RWPE2 (cell line): ENCODE data around the gene MMP21.

Source experiments
- ATAC-seq: fragments of 200-7000 bp; cut with Tn5 transposase; 3 replicates; pipeline ENCODE4 v1.9.1; 2021; ENCODE audit warnings: low read depth
- DNase-seq: peaks from one replicate; pipeline ENCODE4 v3.0.0-alpha.2; 2020; ENCODE audit warnings: low spot score
- H3K27ac ChIP-seq: fragments of 450-650 bp; 2 replicates; pipeline ENCODE4 v1.5.1; 2017; ENCODE audit warnings: mild to moderate bottlenecking; ENCODE audit not compliant: poor library complexity, severe bottlenecking
- H3K27me3 ChIP-seq: fragments of 250-450 bp; sonication (Bioruptor Pico); 2 replicates; pipeline ENCODE4 v1.5.1; 2021; ENCODE audit warnings: mild to moderate bottlenecking, moderate library complexity; ENCODE audit not compliant: insufficient read depth, poor library complexity, severe bottlenecking
- H3K36me3 ChIP-seq: fragments of 250-450 bp; sonication (Bioruptor Pico); 2 replicates; pipeline ENCODE4 v1.5.1; 2020; ENCODE audit warnings: low read depth, mild to moderate bottlenecking, moderate library complexity
- H3K4me1 ChIP-seq: fragments of 250-450 bp; sonication (Bioruptor Pico); 2 replicates; pipeline ENCODE4 v1.5.1; 2021; ENCODE audit warnings: mild to moderate bottlenecking, moderate library complexity; ENCODE audit not compliant: insufficient read depth, poor library complexity, severe bottlenecking
- H3K4me3 ChIP-seq: fragments of 250-450 bp; sonication (Bioruptor Pico); 2 replicates; pipeline ENCODE4 v1.5.1; 2021; ENCODE audit warnings: mild to moderate bottlenecking, moderate library complexity; ENCODE audit not compliant: severe bottlenecking
- H3K9me3 ChIP-seq: fragments of 250-450 bp; sonication (Bioruptor Pico); 2 replicates; pipeline ENCODE4 v1.5.1; 2021; ENCODE audit warnings: mild to moderate bottlenecking, moderate library complexity; ENCODE audit not compliant: severe bottlenecking
- TF ChIP-seq, protein P1 (sequence below): fragments of 450-650 bp; IDR thresholded peaks from one replicate; pipeline ENCODE4 v1.5.1; 2017; ENCODE audit warnings: mild to moderate bottlenecking, moderate library complexity; ENCODE audit not compliant: poor library complexity, severe bottlenecking

Gene MMP21

DNA sequence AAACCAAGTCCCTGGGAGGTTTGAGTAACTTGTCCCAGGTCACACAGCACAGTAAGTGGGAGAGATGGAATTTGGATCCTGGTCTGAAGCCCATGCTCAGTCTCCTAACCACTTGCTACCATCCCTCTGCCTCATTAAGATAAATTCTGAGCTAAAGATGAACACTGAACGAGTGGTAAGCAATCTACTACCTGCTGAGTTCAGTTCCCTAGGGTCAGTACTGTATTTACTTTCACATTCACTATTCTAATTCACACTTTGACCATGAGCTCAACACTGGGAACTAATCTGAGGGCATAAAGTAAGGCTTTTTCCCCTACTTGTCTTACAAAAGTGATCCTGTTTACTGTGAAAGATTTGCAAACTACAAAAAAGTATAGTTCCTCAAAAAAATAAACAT lies 45.1 kb upstream of the MMP21 start:
- ATAC-seq (no peak), DNase-seq (no peak)
- no peaks in the 10 kb centered on the region for H3K27me3 ChIP-seq
- H3K9me3 ChIP-seq, result no peaks in the 10 kb centered on the region
- H3K4me3 ChIP-seq, result no peak overlapping the region
- TF ChIP-seq, protein P1, sequence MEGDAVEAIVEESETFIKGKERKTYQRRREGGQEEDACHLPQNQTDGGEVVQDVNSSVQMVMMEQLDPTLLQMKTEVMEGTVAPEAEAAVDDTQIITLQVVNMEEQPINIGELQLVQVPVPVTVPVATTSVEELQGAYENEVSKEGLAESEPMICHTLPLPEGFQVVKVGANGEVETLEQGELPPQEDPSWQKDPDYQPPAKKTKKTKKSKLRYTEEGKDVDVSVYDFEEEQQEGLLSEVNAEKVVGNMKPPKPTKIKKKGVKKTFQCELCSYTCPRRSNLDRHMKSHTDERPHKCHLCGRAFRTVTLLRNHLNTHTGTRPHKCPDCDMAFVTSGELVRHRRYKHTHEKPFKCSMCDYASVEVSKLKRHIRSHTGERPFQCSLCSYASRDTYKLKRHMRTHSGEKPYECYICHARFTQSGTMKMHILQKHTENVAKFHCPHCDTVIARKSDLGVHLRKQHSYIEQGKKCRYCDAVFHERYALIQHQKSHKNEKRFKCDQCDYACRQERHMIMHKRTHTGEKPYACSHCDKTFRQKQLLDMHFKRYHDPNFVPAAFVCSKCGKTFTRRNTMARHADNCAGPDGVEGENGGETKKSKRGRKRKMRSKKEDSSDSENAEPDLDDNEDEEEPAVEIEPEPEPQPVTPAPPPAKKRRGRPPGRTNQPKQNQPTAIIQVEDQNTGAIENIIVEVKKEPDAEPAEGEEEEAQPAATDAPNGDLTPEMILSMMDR, result no peak
- H3K27ac ChIP-seq, result no peak overlapping the region
- peaks cover 9% of the 10 kb centered on the region for H3K4me1 ChIP-seq
- peaks cover 18% of the 10 kb centered on the region for H3K36me3 ChIP-seq

DNA sequence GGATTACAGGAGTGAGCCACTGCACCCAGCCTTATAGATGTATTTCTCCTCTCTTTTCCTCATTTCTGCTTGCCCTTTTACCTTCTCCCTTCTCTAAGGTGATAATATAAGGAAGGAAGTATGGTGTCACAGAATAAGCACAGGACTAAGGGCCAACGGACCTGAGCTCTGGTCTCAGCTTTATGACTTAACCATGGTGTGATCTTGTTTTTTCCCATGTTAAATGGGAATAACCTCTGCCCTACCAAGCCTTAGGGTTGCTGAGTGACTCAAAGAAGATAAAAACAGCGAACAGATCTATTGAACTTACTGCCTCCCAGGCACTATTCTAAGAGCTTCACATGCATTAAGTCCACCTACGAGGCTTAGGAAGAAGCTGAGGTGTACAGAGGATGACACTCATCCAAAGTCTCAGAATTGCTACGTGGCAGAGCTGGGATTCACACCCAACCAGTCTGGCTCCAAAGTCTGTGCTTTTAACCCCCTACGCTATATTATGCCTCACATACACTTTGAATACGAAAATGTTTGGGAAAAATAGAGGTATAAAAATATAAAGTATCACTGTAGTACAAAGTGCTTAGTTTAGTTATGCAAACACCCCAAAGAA lies 41.8 kb upstream of the MMP21 start:
- no peak for ATAC-seq

DNA sequence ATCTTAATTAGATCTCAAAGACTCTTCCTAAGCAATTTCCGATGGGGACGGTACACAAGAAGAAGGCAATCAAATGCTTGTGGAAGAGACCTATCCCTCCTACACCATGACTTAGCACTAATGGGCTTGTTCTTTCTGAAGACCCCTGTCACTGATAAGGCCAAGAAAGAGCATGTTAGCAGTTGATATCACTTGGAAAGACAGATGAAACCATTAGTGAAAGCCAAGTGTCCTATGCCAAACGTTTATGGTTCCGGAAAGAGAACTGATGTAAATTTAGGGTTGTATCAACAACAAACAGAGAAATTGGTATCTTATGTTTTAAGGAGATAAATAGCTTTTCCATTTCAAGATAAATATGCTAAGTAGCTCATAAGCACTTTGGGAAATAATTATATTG lies 40.9 kb upstream of the MMP21 start:
- no peaks in the 10 kb centered on the region for H3K27me3 ChIP-seq
- no peak for DNase-seq
- peaks cover 37% of the 10 kb centered on the region for H3K36me3 ChIP-seq
- TF ChIP-seq, protein P1, result no peak
- no peak overlapping the region for H3K4me3 ChIP-seq
- no peak for ATAC-seq
- no peaks in the 10 kb centered on the region for H3K9me3 ChIP-seq
- H3K27ac ChIP-seq, result no peak overlapping the region
- no peaks in the 10 kb centered on the region for H3K4me1 ChIP-seq

More for the DNA sequence above, 41.8 kb upstream of the MMP21 start:
- Histone ChIP-seq H3K27ac (no peak overlapping the region), H3K4me3 (no peak overlapping the region), H3K36me3 (peaks cover 28% of the 10 kb centered on the region), H3K9me3 (no peaks in the 10 kb centered on the region), H3K4me1 (no peaks in the 10 kb centered on the region), H3K27me3 (no peaks in the 10 kb centered on the region)
- no peak for DNase-seq
- TF ChIP-seq, protein P1, result no peak

DNA sequence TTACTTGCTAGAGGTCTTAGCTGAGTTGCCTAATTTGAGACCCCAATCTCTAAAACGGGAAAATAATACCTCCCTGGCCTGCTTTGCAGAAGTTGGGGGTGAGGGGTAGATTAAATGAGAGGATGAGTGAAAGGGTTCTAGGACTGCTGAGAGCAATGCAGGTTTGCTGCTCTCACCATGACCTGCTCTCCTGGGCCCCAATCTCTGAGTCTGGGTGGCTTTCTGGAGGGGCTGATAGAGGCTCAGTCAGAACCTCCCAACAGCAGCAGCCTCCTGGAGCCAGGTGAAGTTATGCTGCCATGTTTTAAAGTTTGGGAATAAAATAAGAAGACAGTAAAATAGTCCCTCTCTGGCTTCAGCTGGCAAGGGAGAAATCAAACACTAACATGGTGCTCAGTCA lies 40.1 kb upstream of the MMP21 start:
- Histone ChIP-seq H3K27me3 (no peaks in the 10 kb centered on the region), H3K9me3 (no peaks in the 10 kb centered on the region), H3K4me3 (no peak overlapping the region), H3K36me3 (peaks cover 41% of the 10 kb centered on the region), H3K27ac (no peak overlapping the region), H3K4me1 (no peaks in the 10 kb centered on the region)
- ATAC-seq (no peak), DNase-seq (no peak)
- TF ChIP-seq, protein P1, result no peak

DNA sequence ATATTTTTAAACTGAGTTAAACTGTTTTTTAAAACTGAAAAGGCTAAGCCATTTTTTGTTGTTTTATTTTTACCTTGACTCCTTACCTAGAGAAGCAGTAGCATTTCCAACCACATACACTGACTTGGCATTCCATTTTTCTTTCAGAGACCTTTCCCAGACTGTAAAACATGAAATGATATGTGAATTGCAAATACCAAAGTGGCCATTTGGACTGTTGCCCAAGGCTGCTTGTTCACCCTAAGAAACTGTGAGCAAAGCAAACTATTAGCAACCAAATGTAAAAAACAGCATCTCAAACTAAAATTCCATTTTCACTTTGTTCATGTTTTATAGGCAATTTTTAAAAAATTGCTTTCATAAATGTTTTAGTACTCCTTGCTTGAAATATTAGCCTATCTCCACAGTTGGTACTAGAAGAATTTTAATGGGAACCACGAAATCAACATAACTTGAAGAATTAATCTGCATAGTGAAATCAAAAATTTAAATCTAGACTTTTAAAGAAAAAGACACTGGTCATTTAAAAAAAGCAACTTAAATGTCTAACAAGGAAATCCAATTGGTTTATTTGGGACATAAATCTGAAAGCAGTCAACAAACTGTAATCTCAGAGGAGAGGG lies 36.6 kb upstream of the MMP21 start:
- H3K36me3 ChIP-seq, result peaks cover 49% of the 10 kb centered on the region
- no peaks in the 10 kb centered on the region for H3K4me1 ChIP-seq
- no peak overlapping the region for H3K27ac ChIP-seq
- no peak for ATAC-seq
- no peak overlapping the region for H3K4me3 ChIP-seq
- no peak for DNase-seq
- TF ChIP-seq, protein P1, result no peak
- no peaks in the 10 kb centered on the region for H3K9me3 ChIP-seq
- no peaks in the 10 kb centered on the region for H3K27me3 ChIP-seq
